Kidney capillary endothelial cell (primary cell): ENCODE data around the gene CD164.
A peak's percentile ranks its signal among the peaks of the same experiment; 100 is the strongest.

Experiments
- DNase-seq: peaks from one replicate; pipeline ENCODE4 v3.0.0-alpha.2; 2018; ENCODE audit warnings: low spot score

CD164 gene

GRCh38 chr6:109381747-109382575 is at the start of gene CD164:
CD164 (minus strand) TSS chr6:109382467; CDS start chr6:109382378, 89 bp downstream.
- DNase-seq = peak; percentile 89

GRCh38 chr6:109429496-109429895 is 47.2 kb upstream of the CD164 start:
- no peak for DNase-seq

GRCh38 chr6:109428889-109429477 is 46.7 kb upstream of the CD164 start:
- DNase-seq = peak; percentile 47

GRCh38 chr6:109424946-109425345 is 42.7 kb upstream of the CD164 start:
- DNase-seq = no peak

- no peak for DNase-seq
Observed at GRCh38 chr6:109421184-109421583, 38.9 kb upstream of the CD164 start.

- no peak for DNase-seq
Observed at GRCh38 chr6:109420751-109421150, 38.5 kb upstream of the CD164 start.

GRCh38 chr6:109417646-109418045 is 35.4 kb upstream of the CD164 start:
- DNase-seq = no peak

GRCh38 chr6:109411034-109411433 is 28.8 kb upstream of the CD164 start:
- no peak for DNase-seq

- no peak for DNase-seq
Observed at GRCh38 chr6:109406196-109406595, 23.9 kb upstream of the CD164 start.

GRCh38 chr6:109397020-109397419 is 14.8 kb upstream of the CD164 start:
- no peak for DNase-seq

- no peak for DNase-seq
Observed at GRCh38 chr6:109396046-109396718, 13.9 kb upstream of the CD164 start.

GRCh38 chr6:109393886-109394281 is 11.6 kb upstream of the CD164 start:
- no peak for DNase-seq

- DNase-seq = no peak
Observed at GRCh38 chr6:109393157-109393885, 11.1 kb upstream of the CD164 start.

- no peak for DNase-seq
Observed at GRCh38 chr6:109389650-109390274, 7.5 kb upstream of the CD164 start.

GRCh38 chr6:109388265-109388664 is 6.0 kb upstream of the CD164 start:
- no peak for DNase-seq

- no peak for DNase-seq
Observed at GRCh38 chr6:109383438-109383940, 1.2 kb upstream of the CD164 start.

GRCh38 chr6:109382576-109383437 is 540 bp upstream of the CD164 start:
- DNase-seq = peak; percentile 90

- peak; percentile 72 for DNase-seq
Observed at GRCh38 chr6:109381061-109381746, 1.1 kb downstream of the CD164 start.

- DNase-seq = no peak
Observed at GRCh38 chr6:109379711-109380110, 2.6 kb downstream of the CD164 start.

GRCh38 chr6:109377717-109378116 is 4.5 kb downstream of the CD164 start:
- no peak for DNase-seq
